GM19193 (cell line): Measurements from ENCODE around the gene DUSP9.

Experiments
- POLR2A ChIP-seq: IDR thresholded peaks from 4 replicates; pipeline ENCODE4 v1.6.1; 2011; ENCODE audit not compliant: insufficient read depth, insufficient read length; ENCODE audit errors: extremely low read depth

The DUSP9 gene

GRCh38 chrX:153697924-153698865 is 51.2 kb downstream of the DUSP9 start:
- no peak for TF ChIP-seq POLR2A

GRCh38 chrX:153700376-153700945 is 53.5 kb downstream of the DUSP9 start:
- TF ChIP-seq POLR2A, result no peak
